ENCODE measurements around the gene BICC1. TPM values are rescaled to one million over a fixed set of nuclear protein-coding genes. Genes with fewer than 3 reads are reported as not detected.

The BICC1 gene
- total RNA-seq, 1 experiment from 2014 or later = 118 TPM

DNA sequence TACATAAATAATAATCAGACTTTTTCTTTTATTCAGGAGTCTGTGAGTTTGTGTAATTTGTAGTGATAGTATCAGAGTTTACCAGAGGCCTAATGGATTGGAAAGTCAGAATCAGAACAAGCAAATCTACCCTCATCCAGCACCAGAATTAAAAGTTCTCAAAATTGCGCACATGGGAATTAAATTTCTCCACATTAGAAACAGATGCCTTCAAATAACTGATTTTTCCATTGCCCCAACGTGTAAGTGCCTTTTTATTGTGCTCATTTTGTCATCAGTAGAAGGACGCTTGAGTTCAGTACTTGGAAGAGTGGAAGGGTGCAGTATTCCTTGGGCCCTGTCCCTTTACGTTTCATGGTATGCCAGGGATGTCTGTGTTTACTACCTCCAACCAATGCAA lies 32.8 kb downstream of the BICC1 start:
- no peak for TF ChIP-seq CTCF (IDR thresholded peaks at IDR 0.05; ENCODE audit: insufficient read depth in 1 of 2, low read depth in 1 of 2, low read length in 1 of 2, severe bottlenecking in 1 of 2, unreplicated experiment in 1 of 2)
- Mint-ChIP-seq H3K36me3 (ENCODE audit: insufficient read depth, unreplicated experiment) (peaks cover 40% of the 10 kb centered on the region), H3K4me1 (ENCODE audit: low read depth, unreplicated experiment) (peaks cover 23% of the 10 kb centered on the region), H3K27ac (ENCODE audit: unreplicated experiment) (no peak overlapping the region), H3K27me3 (ENCODE audit: insufficient read depth, unreplicated experiment) (no peaks in the 10 kb centered on the region), H3K9me3 (ENCODE audit: unreplicated experiment) (peaks cover 4% of the 10 kb centered on the region), H3K4me3 (ENCODE audit: unreplicated experiment) (no peak overlapping the region)
- no peaks in the 10 kb centered on the region for H3K9me3 ChIP-seq
- H3K36me3 ChIP-seq (ENCODE audit: control insufficient read depth, insufficient read depth, low read length) = no peaks in the 10 kb centered on the region
- no peak for DNase-seq
- peaks cover 12% of the 10 kb centered on the region for H3K4me1 ChIP-seq
- no peaks in the 10 kb centered on the region for H3K27me3 ChIP-seq (replicated peaks; ENCODE audit: control insufficient read depth, insufficient read depth, low read length)
- intact Hi-C loops (cut with micrococcal nuclease; ENCODE audit: unreplicated experiment) = no loop called here
- ChIA-PET CTCF (no interaction called here), POLR2A (no interaction called here)
- no peak overlapping the region for H3K4me3 ChIP-seq (ENCODE audit: low read depth, low read length)
- no TSS peak for BruUV-seq (replicated peaks)

DNA sequence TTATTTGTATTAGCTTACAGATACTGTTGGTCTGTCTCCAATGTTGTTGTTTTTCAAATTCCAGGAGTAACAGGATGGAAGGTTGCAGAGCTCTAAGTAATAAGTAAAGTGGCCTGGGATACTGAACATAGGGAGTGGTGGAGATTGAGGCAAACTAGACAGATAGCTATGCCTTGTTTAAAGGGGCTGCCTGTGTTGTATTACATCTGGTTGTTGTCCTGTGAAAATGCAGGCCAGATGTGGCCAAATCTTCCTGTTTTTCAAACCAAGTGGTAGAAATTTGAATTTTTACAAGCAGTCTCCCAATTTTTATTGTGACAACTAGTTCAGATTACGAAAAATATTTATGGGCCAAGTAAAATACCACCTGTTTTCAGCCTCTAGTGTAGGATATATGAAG lies 33.5 kb downstream of the BICC1 start:
- no peak overlapping the region for H3K4me3 ChIP-seq (ENCODE audit: low read depth, low read length)
- no peak overlapping the region for H3K27ac Mint-ChIP-seq (ENCODE audit: unreplicated experiment)
- H3K4me1 ChIP-seq = peaks cover 19% of the 10 kb centered on the region
- H3K4me3 Mint-ChIP-seq (ENCODE audit: unreplicated experiment) = no peak overlapping the region
- DNase-seq = no peak
- BruUV-seq (replicated peaks) = no TSS peak
- ChIA-PET POLR2A (no interaction called here), CTCF (no interaction called here)
- intact Hi-C loops (cut with micrococcal nuclease; ENCODE audit: unreplicated experiment) = no loop called here
- no peaks in the 10 kb centered on the region for H3K9me3 ChIP-seq
- no peaks in the 10 kb centered on the region for H3K27me3 ChIP-seq (replicated peaks; ENCODE audit: control insufficient read depth, insufficient read depth, low read length)
- H3K9me3 Mint-ChIP-seq (ENCODE audit: unreplicated experiment) = peaks cover 9% of the 10 kb centered on the region
- no peak for TF ChIP-seq CTCF (IDR thresholded peaks at IDR 0.05; ENCODE audit: insufficient read depth in 1 of 2, low read depth in 1 of 2, low read length in 1 of 2, severe bottlenecking in 1 of 2, unreplicated experiment in 1 of 2)
- no peaks in the 10 kb centered on the region for H3K36me3 ChIP-seq (ENCODE audit: control insufficient read depth, insufficient read depth, low read length)
- H3K27me3 Mint-ChIP-seq (ENCODE audit: insufficient read depth, unreplicated experiment) = no peaks in the 10 kb centered on the region
- H3K36me3 Mint-ChIP-seq (ENCODE audit: insufficient read depth, unreplicated experiment) = peaks cover 40% of the 10 kb centered on the region
- H3K4me1 Mint-ChIP-seq (ENCODE audit: low read depth, unreplicated experiment) = peaks cover 31% of the 10 kb centered on the region

GRCh38 chr10:58546722-58547445 lies 34.2 kb downstream of the BICC1 start:
- TF ChIP-seq CTCF (IDR thresholded peaks at IDR 0.05; ENCODE audit: insufficient read depth in 1 of 2, low read depth in 1 of 2, low read length in 1 of 2, severe bottlenecking in 1 of 2, unreplicated experiment in 1 of 2) = no peak
- no peaks in the 10 kb centered on the region for H3K9me3 ChIP-seq
- H3K36me3 ChIP-seq (ENCODE audit: control insufficient read depth, insufficient read depth, low read length) = no peaks in the 10 kb centered on the region
- CTCF ChIA-PET = no interaction called here
- H3K36me3 Mint-ChIP-seq (ENCODE audit: insufficient read depth, unreplicated experiment) = peaks cover 39% of the 10 kb centered on the region
- H3K27me3 ChIP-seq (replicated peaks; ENCODE audit: control insufficient read depth, insufficient read depth, low read length) = no peaks in the 10 kb centered on the region
- no TSS peak for BruUV-seq (replicated peaks)
- no peak overlapping the region for H3K4me3 ChIP-seq (ENCODE audit: low read depth, low read length)
- H3K27me3 Mint-ChIP-seq (ENCODE audit: insufficient read depth, unreplicated experiment) = no peaks in the 10 kb centered on the region
- peaks cover 17% of the 10 kb centered on the region for H3K9me3 Mint-ChIP-seq (ENCODE audit: unreplicated experiment)
- intact Hi-C loops (cut with micrococcal nuclease; ENCODE audit: unreplicated experiment) = no loop called here
- no peak overlapping the region for H3K4me3 Mint-ChIP-seq (ENCODE audit: unreplicated experiment)
- peaks cover 38% of the 10 kb centered on the region for H3K4me1 Mint-ChIP-seq (ENCODE audit: low read depth, unreplicated experiment)
- H3K27ac Mint-ChIP-seq (ENCODE audit: unreplicated experiment) = no peak overlapping the region
- no peak for DNase-seq
- H3K4me1 ChIP-seq = peaks cover 24% of the 10 kb centered on the region
- POLR2A ChIA-PET = no interaction called here
